ENCODE data around the gene WWOX. TPM values are rescaled to one million over a fixed set of nuclear protein-coding genes. Genes with fewer than 3 reads are reported as not detected.

WWOX gene
- total RNA-seq, 1 donor from 2014 or later = 7.3 TPM

GRCh38 chr16:79201436-79201835, 1102.0 kb downstream of the WWOX start:
- H3K27me3 Mint-ChIP-seq (ENCODE audit: low read depth, unreplicated experiment) = peaks cover 14% of the 10 kb centered on the region
- Histone ChIP-seq H3K79me2 (ENCODE audit: insufficient read depth, low read length) (no peaks in the 10 kb centered on the region), H2AFZ (ENCODE audit: low read depth, low read length) (no peak overlapping the region), H3K9me3 (ENCODE audit: insufficient read depth, low read depth, low read length) (no peaks in the 10 kb centered on the region), H3K4me1 (ENCODE audit: insufficient read depth, low read length) (no peaks in the 10 kb centered on the region), H3K4me2 (ENCODE audit: low read length) (no peak overlapping the region), H3K27me3 (ENCODE audit: insufficient read depth, low read length) (no peaks in the 10 kb centered on the region), H4K20me1 (ENCODE audit: insufficient read depth, low read length) (no peaks in the 10 kb centered on the region), H3K27ac (ENCODE audit: low read depth, low read length) (no peak overlapping the region), H3K36me3 (ENCODE audit: insufficient read depth, low read length) (no peaks in the 10 kb centered on the region), H3K4me3 (ENCODE audit: insufficient read depth, low read depth, low read length) (no peak overlapping the region), H3K9ac (ENCODE audit: low read length) (no peak overlapping the region)
- H3K27ac Mint-ChIP-seq (ENCODE audit: unreplicated experiment) = no peak overlapping the region
- H3K4me3 Mint-ChIP-seq (ENCODE audit: unreplicated experiment) = no peak overlapping the region
- DNase-seq (ENCODE audit: low read depth) = no peak
- no peak for FAIRE-seq
- peaks cover 5% of the 10 kb centered on the region for H3K4me1 Mint-ChIP-seq (ENCODE audit: low read depth, unreplicated experiment)
- no peaks in the 10 kb centered on the region for H3K9me3 Mint-ChIP-seq (ENCODE audit: unreplicated experiment)
- peaks cover 2% of the 10 kb centered on the region for H3K36me3 Mint-ChIP-seq (ENCODE audit: low read depth, unreplicated experiment)
- no peak for TF ChIP-seq EZH2 (IDR thresholded peaks at IDR 0.05; ENCODE audit: insufficient read depth, low read length)
- TF ChIP-seq CTCF (IDR thresholded peaks at IDR 0.05; ENCODE audit: insufficient read depth, low read depth, low read length) = no peak

GRCh38 chr16:79202977-79203376, 1103.5 kb downstream of the WWOX start:
- no peaks in the 10 kb centered on the region for H3K36me3 ChIP-seq (ENCODE audit: insufficient read depth, low read length)
- H3K9me3 Mint-ChIP-seq (ENCODE audit: unreplicated experiment) = no peaks in the 10 kb centered on the region

GRCh38 chr16:79204486-79204885, 1105.0 kb downstream of the WWOX start:
- no peak overlapping the region for H3K4me2 ChIP-seq (ENCODE audit: low read length)
- no peak for TF ChIP-seq EZH2 (IDR thresholded peaks at IDR 0.05; ENCODE audit: insufficient read depth, low read length)
- no peak for TF ChIP-seq CTCF (IDR thresholded peaks at IDR 0.05; ENCODE audit: insufficient read depth, low read depth, low read length)
- Mint-ChIP-seq H3K27ac (ENCODE audit: unreplicated experiment) (no peak overlapping the region), H3K4me1 (ENCODE audit: low read depth, unreplicated experiment) (peaks cover 7% of the 10 kb centered on the region), H3K9me3 (ENCODE audit: unreplicated experiment) (no peaks in the 10 kb centered on the region), H3K36me3 (ENCODE audit: low read depth, unreplicated experiment) (peaks cover 2% of the 10 kb centered on the region), H3K4me3 (ENCODE audit: unreplicated experiment) (no peak overlapping the region), H3K27me3 (ENCODE audit: low read depth, unreplicated experiment) (peaks cover 12% of the 10 kb centered on the region)
- no peaks in the 10 kb centered on the region for H4K20me1 ChIP-seq (ENCODE audit: insufficient read depth, low read length)
- no peak overlapping the region for H2AFZ ChIP-seq (ENCODE audit: low read depth, low read length)
- no peak overlapping the region for H3K4me3 ChIP-seq (ENCODE audit: insufficient read depth, low read depth, low read length)
- H3K27ac ChIP-seq (ENCODE audit: low read depth, low read length) = no peak overlapping the region
- H3K79me2 ChIP-seq (ENCODE audit: insufficient read depth, low read length) = no peaks in the 10 kb centered on the region
- no peaks in the 10 kb centered on the region for H3K36me3 ChIP-seq (ENCODE audit: insufficient read depth, low read length)
- no peaks in the 10 kb centered on the region for H3K9me3 ChIP-seq (ENCODE audit: insufficient read depth, low read depth, low read length)
- FAIRE-seq = no peak
- no peaks in the 10 kb centered on the region for H3K4me1 ChIP-seq (ENCODE audit: insufficient read depth, low read length)
- no peak overlapping the region for H3K9ac ChIP-seq (ENCODE audit: low read length)
- DNase-seq (ENCODE audit: low read depth) = no peak
- H3K27me3 ChIP-seq (ENCODE audit: insufficient read depth, low read length) = no peaks in the 10 kb centered on the region

More at GRCh38 chr16:79202977-79203376, 1103.5 kb downstream of the WWOX start:
- DNase-seq (ENCODE audit: low read depth) = no peak
- Mint-ChIP-seq H3K4me3 (ENCODE audit: unreplicated experiment) (no peak overlapping the region), H3K27me3 (ENCODE audit: low read depth, unreplicated experiment) (peaks cover 12% of the 10 kb centered on the region), H3K4me1 (ENCODE audit: low read depth, unreplicated experiment) (peaks cover 7% of the 10 kb centered on the region), H3K27ac (ENCODE audit: unreplicated experiment) (no peak overlapping the region), H3K36me3 (ENCODE audit: low read depth, unreplicated experiment) (peaks cover 2% of the 10 kb centered on the region)
- no peak overlapping the region for H3K4me2 ChIP-seq (ENCODE audit: low read length)
- no peak overlapping the region for H3K9ac ChIP-seq (ENCODE audit: low read length)
- H3K4me1 ChIP-seq (ENCODE audit: insufficient read depth, low read length) = no peaks in the 10 kb centered on the region
- H3K4me3 ChIP-seq (ENCODE audit: insufficient read depth, low read depth, low read length) = no peak overlapping the region
- H3K27ac ChIP-seq (ENCODE audit: low read depth, low read length) = no peak overlapping the region
- H3K79me2 ChIP-seq (ENCODE audit: insufficient read depth, low read length) = no peaks in the 10 kb centered on the region
- no peaks in the 10 kb centered on the region for H3K27me3 ChIP-seq (ENCODE audit: insufficient read depth, low read length)
- no peaks in the 10 kb centered on the region for H4K20me1 ChIP-seq (ENCODE audit: insufficient read depth, low read length)
- H3K9me3 ChIP-seq (ENCODE audit: insufficient read depth, low read depth, low read length) = no peaks in the 10 kb centered on the region
- FAIRE-seq = no peak
- no peak for TF ChIP-seq EZH2 (IDR thresholded peaks at IDR 0.05; ENCODE audit: insufficient read depth, low read length)
- H2AFZ ChIP-seq (ENCODE audit: low read depth, low read length) = no peak overlapping the region
